GM18517 (cell line): ENCODE measurements around the gene C10orf90.

Source experiments
- ATAC-seq: cut with Tn5 transposase; IDR thresholded peaks from one replicate; pipeline ENCODE4 v1.9.1; 2021; ENCODE audit warnings: mild to moderate bottlenecking, moderate library complexity; ENCODE audit not compliant: unreplicated experiment

C10orf90 gene

DNA sequence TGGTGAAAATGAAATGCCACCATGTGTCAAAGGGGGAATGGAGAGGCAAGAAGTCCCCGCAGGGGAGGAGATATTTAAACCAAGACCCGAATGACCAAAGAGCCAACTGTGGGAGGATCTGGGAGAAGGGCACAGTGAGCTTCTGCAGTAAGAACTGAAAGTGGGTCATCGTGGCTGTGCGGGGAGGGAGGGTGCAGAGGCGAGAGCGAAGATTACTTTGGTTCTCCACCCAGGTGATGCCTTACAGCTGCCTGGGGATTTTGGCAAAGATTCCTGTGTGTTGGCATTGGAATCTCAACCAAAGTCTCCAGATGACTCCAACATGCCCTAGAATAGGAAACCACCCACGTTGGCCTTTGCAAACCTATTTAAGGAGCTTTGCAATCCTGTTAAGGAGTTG lies 238.0 kb downstream of the C10orf90 start:
- ATAC-seq = no peak

DNA sequence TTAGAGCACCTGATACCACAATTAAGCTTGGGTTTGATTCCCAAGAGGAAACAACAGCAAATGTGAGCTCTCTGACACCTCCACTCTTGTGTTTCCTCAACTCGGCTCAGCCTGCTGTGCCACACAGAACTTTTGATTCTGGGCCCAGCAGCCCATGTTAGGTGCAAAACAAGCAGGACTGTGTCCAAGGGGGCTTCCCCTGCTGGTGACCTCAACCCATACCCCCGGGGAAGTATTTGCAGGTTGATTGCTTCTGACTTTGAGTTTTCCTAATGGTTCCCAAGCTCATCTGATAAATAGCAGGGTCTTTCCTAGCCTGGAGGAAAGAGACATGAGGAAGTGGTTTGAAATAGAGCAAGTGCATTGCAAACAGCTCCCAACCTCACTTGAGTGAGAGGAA lies 238.7 kb downstream of the C10orf90 start:
- no peak for ATAC-seq

- ATAC-seq = no peak
Measured at GRCh38 chr10:126430512-126430911, 240.0 kb downstream of the C10orf90 start.

- ATAC-seq = no peak
Measured at GRCh38 chr10:126429275-126429674, 241.2 kb downstream of the C10orf90 start.

- ATAC-seq = no peak
Measured at GRCh38 chr10:126425489-126426065, 244.9 kb downstream of the C10orf90 start.

- no peak for ATAC-seq
Measured at GRCh38 chr10:126425032-126425431, 245.5 kb downstream of the C10orf90 start.

DNA sequence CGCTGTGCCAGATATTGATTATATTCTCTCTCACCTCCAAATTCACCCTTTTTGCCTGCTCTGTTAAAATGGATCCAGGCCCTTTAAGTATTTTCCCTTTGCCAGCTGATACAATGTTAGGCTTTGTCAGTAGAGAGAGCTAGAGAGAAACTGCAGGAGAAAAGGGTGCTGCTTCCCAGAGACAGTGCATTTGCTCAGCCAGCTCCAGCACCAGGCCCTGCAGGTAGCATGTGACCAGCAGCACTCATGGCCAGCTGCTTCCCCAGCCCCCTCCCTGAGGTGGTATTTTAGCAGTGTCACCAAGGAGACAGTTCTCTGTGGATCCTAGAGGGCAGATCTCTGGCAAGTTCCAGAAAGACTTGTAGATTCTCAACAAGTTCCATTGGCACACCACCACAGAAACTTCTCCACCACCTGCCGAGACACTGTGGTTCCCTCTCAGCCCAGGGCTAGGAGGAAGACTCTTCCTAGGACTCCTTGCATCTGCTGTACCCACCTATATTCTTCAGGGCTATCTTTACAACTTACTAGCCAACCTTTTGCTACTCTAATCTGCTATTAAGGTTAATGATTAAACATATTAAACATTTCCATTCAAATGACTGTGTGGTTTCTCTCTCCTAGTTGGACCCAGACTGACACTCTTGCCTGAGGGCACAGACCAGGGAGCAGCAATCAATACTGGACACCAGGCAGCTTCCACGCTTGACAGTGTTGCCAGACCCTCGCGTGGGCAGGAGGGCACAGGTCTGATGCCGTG lies 246.6 kb downstream of the C10orf90 start:
- ATAC-seq = no peak

- no peak for ATAC-seq
Measured at GRCh38 chr10:126422567-126422966, 247.9 kb downstream of the C10orf90 start.

- ATAC-seq = no peak
Measured at GRCh38 chr10:126421756-126422256, 248.7 kb downstream of the C10orf90 start.

- no peak for ATAC-seq
Measured at GRCh38 chr10:126420567-126421300, 249.8 kb downstream of the C10orf90 start.

GRCh38 chr10:126417220-126417825 lies 253.2 kb downstream of the C10orf90 start:
- ATAC-seq = no peak

DNA sequence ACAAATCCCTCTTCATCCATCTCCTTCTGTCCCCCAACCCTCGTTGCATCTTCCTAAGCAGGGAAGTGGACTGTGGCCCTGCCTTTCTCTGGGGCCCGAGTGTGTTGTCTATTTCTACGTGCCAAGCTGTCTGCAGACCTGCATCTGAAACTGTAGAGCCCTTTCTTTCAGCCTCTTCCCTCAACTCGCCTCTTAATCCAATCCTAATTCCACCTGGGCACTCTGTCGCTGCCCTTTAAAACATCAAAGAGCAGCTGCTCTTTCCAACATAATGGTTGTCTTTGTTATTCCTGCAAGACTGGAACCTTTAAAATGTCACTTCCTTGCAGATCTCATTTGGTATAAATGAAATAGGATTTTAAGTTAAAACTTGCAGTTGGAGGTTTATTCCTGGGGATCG lies 260.7 kb downstream of the C10orf90 start:
- no peak for ATAC-seq

GRCh38 chr10:126408953-126409641 lies 261.4 kb downstream of the C10orf90 start:
- no peak for ATAC-seq

DNA sequence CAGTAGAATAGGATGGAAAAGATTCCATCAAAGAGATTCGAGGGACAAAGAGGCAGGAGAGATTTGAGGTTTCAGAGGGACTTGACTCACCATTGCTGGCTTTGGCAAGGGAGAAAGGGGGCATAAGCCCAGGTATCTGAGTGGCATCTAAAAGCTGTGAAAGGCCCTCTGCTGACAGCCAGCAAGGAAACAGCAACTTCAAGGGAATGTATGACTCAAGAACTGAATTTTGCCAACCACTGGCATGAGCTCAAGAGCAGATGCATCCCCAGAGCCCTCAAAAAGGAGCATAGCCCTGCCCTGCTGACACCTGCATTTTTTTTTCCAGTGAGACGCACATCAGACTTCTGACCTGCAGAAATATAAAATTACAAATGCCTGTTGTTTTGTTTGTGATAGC lies 262.7 kb downstream of the C10orf90 start:
- ATAC-seq = no peak

- no peak for ATAC-seq
Measured at GRCh38 chr10:126405239-126405775, 265.2 kb downstream of the C10orf90 start.

- no peak for ATAC-seq
Measured at GRCh38 chr10:126402721-126403695, 267.5 kb downstream of the C10orf90 start.

- ATAC-seq = no peak
Measured at GRCh38 chr10:126400641-126401040, 269.9 kb downstream of the C10orf90 start.

GRCh38 chr10:126398924-126399323 lies 271.6 kb downstream of the C10orf90 start:
- no peak for ATAC-seq

- no peak for ATAC-seq
Measured at GRCh38 chr10:126398383-126398743, 272.1 kb downstream of the C10orf90 start.
